HL-60 (cell line): Measurements from ENCODE around the gene FHIT.

Source experiments
- SPI1 ChIP-seq: IDR thresholded peaks from 2 replicates; pipeline ENCODE4 v1.6.1; 2012; ENCODE audit warnings: low read depth, mild to moderate bottlenecking, borderline replicate concordance
- TF ChIP-seq, protein P1 (sequence below): IDR thresholded peaks from one replicate; pipeline ENCODE4 v1.5.1; 2011; ENCODE audit warnings: low read length, control low read depth, inconsistent platforms; ENCODE audit not compliant: insufficient read depth

DNA sequence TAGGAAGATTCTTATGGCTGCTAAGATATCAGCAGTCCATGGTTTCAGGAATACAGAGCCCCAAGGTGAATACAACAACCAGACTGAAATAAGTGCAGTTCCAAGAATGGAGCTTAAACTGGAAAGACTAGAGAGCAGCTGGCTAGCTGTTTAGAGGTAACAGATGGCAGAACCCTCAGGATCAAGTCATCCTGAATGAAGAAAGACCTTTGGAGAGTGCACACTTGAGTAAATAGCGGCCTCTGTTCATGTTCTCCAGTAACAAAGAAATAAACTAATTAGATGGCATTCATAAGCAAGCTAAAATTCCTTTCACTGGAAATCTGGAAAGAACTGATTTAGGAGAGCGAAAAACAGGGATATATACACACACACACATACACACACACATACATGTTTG is 968.4 kb downstream of the FHIT start:
- TF ChIP-seq, protein P1, sequence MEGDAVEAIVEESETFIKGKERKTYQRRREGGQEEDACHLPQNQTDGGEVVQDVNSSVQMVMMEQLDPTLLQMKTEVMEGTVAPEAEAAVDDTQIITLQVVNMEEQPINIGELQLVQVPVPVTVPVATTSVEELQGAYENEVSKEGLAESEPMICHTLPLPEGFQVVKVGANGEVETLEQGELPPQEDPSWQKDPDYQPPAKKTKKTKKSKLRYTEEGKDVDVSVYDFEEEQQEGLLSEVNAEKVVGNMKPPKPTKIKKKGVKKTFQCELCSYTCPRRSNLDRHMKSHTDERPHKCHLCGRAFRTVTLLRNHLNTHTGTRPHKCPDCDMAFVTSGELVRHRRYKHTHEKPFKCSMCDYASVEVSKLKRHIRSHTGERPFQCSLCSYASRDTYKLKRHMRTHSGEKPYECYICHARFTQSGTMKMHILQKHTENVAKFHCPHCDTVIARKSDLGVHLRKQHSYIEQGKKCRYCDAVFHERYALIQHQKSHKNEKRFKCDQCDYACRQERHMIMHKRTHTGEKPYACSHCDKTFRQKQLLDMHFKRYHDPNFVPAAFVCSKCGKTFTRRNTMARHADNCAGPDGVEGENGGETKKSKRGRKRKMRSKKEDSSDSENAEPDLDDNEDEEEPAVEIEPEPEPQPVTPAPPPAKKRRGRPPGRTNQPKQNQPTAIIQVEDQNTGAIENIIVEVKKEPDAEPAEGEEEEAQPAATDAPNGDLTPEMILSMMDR, result no peak
- no peak for TF ChIP-seq SPI1
